HG03521 (cell line): ENCODE data around the gene DOCK9.

Experiments
- ATAC-seq: cut with Tn5 transposase; IDR thresholded peaks from one replicate; pipeline ENCODE4 v1.9.1; 2021; ENCODE audit warnings: mild to moderate bottlenecking, moderate library complexity; ENCODE audit not compliant: unreplicated experiment

Gene DOCK9

GRCh38 chr13:98856983-98857382 is 120.9 kb downstream of the DOCK9 start:
- no peak for ATAC-seq

- ATAC-seq, result no peak
These were observed 123.4 kb downstream of the DOCK9 start for GRCh38 chr13:98854448-98854847.

- peak; percentile 100 for ATAC-seq
These were observed 124.1 kb downstream of the DOCK9 start for GRCh38 chr13:98853771-98854221.

- ATAC-seq, result no peak
These were observed 126.6 kb downstream of the DOCK9 start for GRCh38 chr13:98851276-98851675.

DNA sequence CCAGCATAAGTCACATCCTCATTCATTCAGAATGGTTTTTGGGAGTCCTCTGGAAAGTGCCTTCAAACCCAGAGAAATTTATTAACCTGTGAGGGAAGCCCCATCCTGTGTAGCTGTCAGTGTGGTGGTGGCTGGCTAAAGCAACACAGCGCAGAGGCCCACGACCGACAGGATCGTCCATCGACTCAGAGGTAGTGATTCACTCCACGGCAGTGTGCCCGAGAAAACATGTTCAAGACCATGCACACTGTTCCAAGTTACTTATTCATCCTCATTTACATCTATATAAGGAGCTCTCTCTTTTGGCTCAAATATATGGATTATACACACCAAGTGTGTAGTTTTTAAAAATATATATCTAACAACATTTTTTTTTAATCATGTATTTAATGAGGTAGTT is 129.1 kb downstream of the DOCK9 start:
- no peak for ATAC-seq

DNA sequence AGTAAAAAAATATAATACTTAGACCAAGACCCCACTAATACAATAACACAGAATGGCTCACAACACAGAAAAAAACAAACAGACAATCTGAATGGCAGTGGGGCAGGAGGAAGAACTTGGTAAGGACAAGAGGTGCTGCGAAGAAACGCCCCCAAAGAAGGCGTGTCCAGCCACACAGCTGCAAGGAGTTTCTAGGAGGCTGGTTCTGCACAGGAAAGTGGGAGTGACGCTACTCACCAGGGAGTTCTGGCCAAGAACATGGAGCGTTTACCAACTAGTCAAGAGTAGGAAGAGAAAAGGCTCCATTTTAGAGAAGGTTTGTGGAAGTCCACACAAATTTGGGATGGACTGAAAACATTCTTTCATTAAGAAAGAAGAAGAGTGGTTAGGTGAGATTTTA is 130.1 kb downstream of the DOCK9 start:
- no peak for ATAC-seq

GRCh38 chr13:98846986-98847385 is 130.9 kb downstream of the DOCK9 start:
- no peak for ATAC-seq

GRCh38 chr13:98846521-98846920 is 131.3 kb downstream of the DOCK9 start:
- no peak for ATAC-seq

DNA sequence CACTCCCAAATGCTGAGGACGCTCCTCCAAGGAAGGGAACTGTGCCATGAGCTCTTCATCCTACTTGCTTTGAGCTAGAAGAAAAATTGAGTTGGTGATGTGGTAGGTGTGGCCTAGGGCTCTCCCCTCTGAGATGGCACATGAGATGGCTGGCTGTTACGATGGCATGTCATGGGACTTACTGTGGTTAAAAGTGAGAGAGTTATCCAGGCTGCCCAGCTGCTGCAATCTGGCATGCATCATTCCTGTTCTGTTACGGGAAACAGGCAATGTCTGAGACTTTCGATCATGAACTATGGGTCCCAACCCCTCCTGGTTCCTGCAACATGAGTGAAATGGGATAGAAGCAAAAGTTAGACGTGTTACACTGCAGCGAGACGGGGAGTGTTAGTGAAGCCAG is 132.1 kb downstream of the DOCK9 start:
- ATAC-seq, result no peak

GRCh38 chr13:98844021-98844420 is 133.8 kb downstream of the DOCK9 start:
- no peak for ATAC-seq

- ATAC-seq, result no peak
These were observed 134.4 kb downstream of the DOCK9 start for GRCh38 chr13:98843482-98843877.

- ATAC-seq, result peak; percentile 84
These were observed 134.9 kb downstream of the DOCK9 start for GRCh38 chr13:98842858-98843481.

GRCh38 chr13:98842070-98842469 is 135.8 kb downstream of the DOCK9 start:
- no peak for ATAC-seq

DNA sequence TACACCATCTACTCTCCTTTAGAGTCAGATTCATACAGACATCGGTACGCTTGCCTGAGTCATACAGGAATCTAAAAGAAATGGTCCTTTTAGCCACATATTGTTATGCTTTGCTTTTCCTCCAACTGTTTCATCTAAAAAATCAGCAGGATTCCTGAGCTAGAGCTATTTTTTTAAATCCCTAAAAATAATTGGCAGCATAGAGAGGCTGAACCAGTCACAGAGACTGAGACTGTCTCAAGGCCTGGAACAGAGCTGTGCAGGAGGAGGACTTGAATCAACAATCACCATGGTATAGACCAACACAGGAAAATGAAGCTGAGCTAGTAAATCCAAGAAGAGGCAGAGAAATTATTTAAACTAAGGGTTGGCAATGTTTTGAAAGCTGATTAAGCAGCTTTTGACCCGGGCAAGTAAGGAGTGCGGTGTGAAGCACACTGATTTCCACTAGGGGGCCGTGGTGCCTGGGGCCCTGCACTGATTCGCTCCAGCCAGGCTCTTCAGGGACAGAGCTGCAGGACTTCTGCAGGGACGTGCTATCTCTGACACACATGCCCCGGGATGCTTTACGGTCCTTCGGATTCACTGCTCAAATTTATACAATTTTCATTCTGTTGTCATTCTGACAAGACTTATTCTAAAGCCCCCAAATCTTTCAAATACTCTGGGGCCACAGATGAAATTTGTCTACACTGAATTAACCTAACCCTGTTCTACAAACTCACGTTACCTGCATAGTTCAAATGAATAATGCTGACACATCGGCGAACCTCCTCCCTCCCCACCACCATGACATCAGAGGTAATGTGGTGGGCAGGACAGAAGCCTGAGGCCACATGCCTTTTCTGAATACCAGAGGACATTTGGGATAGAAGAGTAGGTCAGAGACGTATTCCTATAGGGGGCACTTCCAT is 137.8 kb downstream of the DOCK9 start:
- peak; percentile 83 for ATAC-seq

DNA sequence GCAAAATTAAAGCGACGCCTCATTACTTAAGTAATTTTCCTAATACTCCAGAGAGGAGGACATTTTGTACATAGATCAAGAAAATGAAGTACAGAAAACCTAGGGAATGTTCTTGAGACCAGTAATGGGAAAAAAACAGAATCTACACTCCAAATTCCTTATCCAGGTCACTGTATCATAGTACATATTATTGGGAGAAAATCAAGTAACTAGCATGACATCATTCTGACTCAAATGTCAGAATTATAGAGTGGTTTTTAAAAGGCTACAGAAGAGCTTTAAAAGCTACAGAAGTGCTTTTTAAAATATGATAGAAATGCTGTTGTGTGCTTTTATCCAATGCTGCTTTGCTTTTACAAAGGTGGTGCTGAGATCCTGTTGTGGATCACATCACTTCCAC is 139.1 kb downstream of the DOCK9 start:
- ATAC-seq, result no peak

DNA sequence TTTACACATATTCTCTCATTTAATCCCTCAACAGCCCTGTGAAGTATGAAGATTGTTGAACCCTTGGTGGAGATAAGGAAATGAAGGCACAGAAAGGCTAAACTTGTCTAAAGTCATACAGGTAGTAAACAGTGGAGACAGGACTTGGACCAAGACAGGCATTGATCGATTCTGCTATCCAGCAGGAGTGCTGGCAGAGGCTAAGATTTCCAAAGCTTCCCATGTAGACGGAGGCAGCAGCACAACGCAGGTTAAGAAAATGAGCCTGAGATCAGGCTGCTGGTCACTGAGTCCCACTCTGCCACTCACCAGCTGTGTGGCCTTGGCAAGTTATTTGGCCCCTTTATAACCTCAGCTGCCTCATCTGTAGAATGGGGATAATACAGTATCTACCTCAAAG is 140.0 kb downstream of the DOCK9 start:
- ATAC-seq, result no peak

DNA sequence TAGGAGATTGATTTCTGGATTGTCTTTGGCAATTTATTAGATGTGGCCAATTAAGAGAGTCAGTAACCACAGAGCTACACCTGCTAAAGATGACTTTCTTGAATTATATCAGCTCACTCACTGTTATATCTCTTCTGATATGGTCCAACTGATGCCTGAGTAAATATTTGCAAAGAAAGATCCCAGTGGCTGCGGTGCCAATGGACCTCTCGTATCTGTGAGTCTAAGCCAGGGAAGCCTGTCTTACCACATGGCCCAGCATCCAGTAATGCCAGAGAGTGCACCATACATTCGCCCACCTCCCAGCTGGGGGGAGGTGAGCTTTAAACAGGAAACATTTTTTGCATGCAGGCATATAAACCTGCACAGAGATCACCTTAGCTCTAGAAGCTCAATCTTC is 142.7 kb downstream of the DOCK9 start:
- no peak for ATAC-seq

DNA sequence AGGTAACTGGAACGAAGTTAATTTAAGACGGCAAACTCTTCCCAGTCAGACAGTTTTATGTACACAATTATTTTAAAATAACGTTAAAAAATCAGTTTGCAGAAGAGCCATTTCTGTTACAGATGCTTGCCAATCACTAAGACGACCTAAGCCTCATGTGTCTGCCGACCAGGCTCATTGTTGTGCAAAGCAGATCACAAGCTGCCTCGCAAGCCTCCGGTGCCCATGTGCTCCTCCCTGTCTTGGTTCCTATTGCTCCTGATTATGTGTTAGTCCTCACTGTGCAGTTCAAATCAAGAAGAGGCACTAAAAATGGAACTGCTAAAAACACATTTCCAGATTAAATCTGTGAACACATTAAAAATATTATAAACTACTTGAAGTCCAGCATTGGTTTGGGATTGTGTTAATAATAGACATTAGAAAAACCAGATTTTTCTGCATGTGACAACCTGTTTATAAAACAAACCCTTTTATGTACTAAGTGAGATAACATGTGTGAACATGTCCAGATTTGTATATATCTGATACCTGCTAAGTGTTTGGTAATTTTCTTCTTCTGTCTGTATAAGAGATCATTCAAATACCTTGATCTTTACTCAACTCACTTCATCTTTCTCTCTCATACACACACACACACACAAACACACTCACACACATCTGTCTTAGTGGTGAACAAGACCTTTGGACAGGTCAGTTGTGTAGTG is 143.5 kb downstream of the DOCK9 start:
- no peak for ATAC-seq

DNA sequence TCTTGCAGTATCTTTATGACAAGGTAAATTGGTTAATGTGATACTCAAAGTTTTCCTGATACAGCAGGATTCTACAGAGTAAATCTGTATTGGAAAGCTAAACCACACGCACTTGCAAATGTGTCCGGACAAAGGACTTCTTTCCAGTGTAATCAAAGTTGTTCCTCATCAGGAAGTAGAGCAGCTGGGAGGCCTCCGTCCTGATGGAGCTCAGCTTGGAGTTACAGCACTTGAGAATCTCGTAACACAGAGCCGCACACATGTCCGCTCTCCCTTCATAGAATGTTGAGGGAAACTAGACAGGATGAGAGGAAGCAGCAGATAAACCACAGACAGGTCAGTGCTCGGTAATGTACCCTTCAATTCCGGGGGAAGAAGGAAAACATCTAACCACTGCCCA is 146.6 kb downstream of the DOCK9 start:
- no peak for ATAC-seq

GRCh38 chr13:98829541-98829940 is 148.3 kb downstream of the DOCK9 start:
- no peak for ATAC-seq

GRCh38 chr13:98828614-98829013 is 149.2 kb downstream of the DOCK9 start:
- no peak for ATAC-seq

GRCh38 chr13:98827449-98827848 is 150.4 kb downstream of the DOCK9 start:
- no peak for ATAC-seq
